Stimulated activated CD4-positive, alpha-beta T cell treated with anti-CD3 and anti-CD28 coated beads, TNF-alpha, amount 100 ng/mL, for 1 hour (primary cell): ENCODE data around the gene ABRACL.
A peak's percentile ranks its signal among the peaks of the same experiment; 100 is the strongest.
"Not testable (repeated sequence)": the region's sequence is repeated elsewhere in the genome, so short reads cannot be mapped to it uniquely, and the experiment has no call there.

Source experiments
- DNase-seq, 3 donors: peaks; one replicate each; pipeline ENCODE4 v3.0.0-alpha.2; 2020; ENCODE audit warnings: low read depth in 3 of 3, low spot score in 1 of 3

Gene ABRACL

GRCh38 chr6:139010674-139011073, 17.9 kb upstream of the ABRACL start:
- DNase-seq = no peak

GRCh38 chr6:139011980-139012379, 16.6 kb upstream of the ABRACL start:
- DNase-seq = no peak

- no peak for DNase-seq
Measured at GRCh38 chr6:139013185-139013800, 15.3 kb upstream of the ABRACL start.

- DNase-seq = no peak
Measured at GRCh38 chr6:139014945-139015344, 13.6 kb upstream of the ABRACL start.

- no peak for DNase-seq
Measured at GRCh38 chr6:139016337-139017213, 12.0 kb upstream of the ABRACL start.

GRCh38 chr6:139017227-139017626, 11.3 kb upstream of the ABRACL start:
- DNase-seq = no peak

- DNase-seq = no peak
Measured at GRCh38 chr6:139019722-139020121, 8.8 kb upstream of the ABRACL start.

GRCh38 chr6:139020689-139021088, 7.9 kb upstream of the ABRACL start:
- DNase-seq = no peak

GRCh38 chr6:139025416-139025815, 3.1 kb upstream of the ABRACL start:
- not testable (repeated sequence) for DNase-seq

GRCh38 chr6:139027620-139028182, 844 bp upstream of the ABRACL start:
- peak in 1 of 3 donors; percentile 23 for DNase-seq

GRCh38 chr6:139028215-139028657, 309 bp upstream of the ABRACL start:
- no peak for DNase-seq

GRCh38 chr6:139029470-139030227, 1.1 kb downstream of the ABRACL start:
- DNase-seq = no peak

- DNase-seq = no peak
Measured at GRCh38 chr6:139030228-139030963, 1.9 kb downstream of the ABRACL start.

- no peak for DNase-seq
Measured at GRCh38 chr6:139037490-139037889, 8.9 kb downstream of the ABRACL start.

- no peak for DNase-seq
Measured at GRCh38 chr6:139044250-139044649, 15.7 kb downstream of the ABRACL start.

GRCh38 chr6:139047677-139048076, 19.1 kb downstream of the ABRACL start:
- DNase-seq = no peak

- DNase-seq = not testable (repeated sequence)
Measured at GRCh38 chr6:139048912-139049311, 20.4 kb downstream of the ABRACL start.

- not testable (repeated sequence) for DNase-seq
Measured at GRCh38 chr6:139050131-139050769, 21.7 kb downstream of the ABRACL start.

GRCh38 chr6:139050770-139051313, 22.3 kb downstream of the ABRACL start:
- DNase-seq = no peak
